ENCODE data around the gene STK32C.

Gene STK32C

DNA sequence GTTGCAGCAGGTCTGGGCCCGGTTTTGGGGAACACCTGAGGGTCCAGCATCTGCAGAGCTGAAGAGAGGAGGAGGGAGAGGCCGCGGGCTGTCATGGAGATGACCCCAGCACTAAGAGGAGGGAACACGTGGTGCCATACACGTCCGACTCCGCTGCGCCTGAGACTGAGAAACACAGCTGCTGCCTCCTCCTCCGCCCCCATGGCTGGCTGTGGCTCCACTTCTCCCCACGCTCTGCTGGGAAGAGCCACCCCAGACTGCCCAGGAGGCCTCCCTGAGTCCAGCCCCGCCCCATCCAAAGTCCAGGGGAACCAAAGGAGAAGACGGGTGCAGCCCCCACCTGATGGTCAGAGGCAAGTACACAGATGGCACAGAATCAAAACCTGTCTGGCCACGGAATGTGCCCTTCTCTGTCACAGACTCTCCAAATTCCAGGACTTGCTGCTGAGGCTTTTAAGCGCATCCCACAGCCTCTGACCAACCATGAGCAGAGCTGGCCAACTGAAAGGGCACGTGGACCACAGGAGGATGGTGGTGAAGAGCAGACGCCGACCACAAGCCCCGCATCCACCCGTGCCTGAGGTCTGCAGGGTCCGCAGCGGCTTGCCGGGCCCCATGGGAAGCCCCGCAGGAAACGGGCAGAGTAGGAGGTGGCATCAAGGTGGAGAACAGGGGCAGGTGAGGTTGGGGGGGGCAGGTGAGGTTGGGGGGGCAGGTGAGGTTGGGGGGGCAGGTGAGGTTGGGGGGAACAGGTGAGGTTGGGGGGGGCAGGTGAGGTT is 24.0 kb downstream of the STK32C start:
- Histone ChIP-seq H3K27me3 (ENCODE audit: insufficient read depth, insufficient read length) (no peaks in the 10 kb centered on the region), H3K4me1 (ENCODE audit: insufficient read depth, insufficient read length) (no peaks in the 10 kb centered on the region), H3K4me3 (ENCODE audit: insufficient read length, low read depth) (no peak overlapping the region), H3K9me3 (ENCODE audit: insufficient read depth, low read length) (no peaks in the 10 kb centered on the region), H3K36me3 (ENCODE audit: insufficient read depth, insufficient read length, low read length) (no peaks in the 10 kb centered on the region), H3K9ac (ENCODE audit: insufficient read length, low read depth) (no peak overlapping the region)
- no peak for DNase-seq (ENCODE audit: low read depth, low spot score)
- no peak for TF ChIP-seq YY1 (IDR thresholded peaks at IDR 0.05; ENCODE audit: insufficient read depth, insufficient read length)
- TF ChIP-seq ZNF274 (IDR thresholded peaks at IDR 0.05; ENCODE audit: low read depth, low read length): no peak
- no peak for TF ChIP-seq SUZ12 (IDR thresholded peaks at IDR 0.05; ENCODE audit: extremely low read depth, insufficient read depth, insufficient read length)

DNA sequence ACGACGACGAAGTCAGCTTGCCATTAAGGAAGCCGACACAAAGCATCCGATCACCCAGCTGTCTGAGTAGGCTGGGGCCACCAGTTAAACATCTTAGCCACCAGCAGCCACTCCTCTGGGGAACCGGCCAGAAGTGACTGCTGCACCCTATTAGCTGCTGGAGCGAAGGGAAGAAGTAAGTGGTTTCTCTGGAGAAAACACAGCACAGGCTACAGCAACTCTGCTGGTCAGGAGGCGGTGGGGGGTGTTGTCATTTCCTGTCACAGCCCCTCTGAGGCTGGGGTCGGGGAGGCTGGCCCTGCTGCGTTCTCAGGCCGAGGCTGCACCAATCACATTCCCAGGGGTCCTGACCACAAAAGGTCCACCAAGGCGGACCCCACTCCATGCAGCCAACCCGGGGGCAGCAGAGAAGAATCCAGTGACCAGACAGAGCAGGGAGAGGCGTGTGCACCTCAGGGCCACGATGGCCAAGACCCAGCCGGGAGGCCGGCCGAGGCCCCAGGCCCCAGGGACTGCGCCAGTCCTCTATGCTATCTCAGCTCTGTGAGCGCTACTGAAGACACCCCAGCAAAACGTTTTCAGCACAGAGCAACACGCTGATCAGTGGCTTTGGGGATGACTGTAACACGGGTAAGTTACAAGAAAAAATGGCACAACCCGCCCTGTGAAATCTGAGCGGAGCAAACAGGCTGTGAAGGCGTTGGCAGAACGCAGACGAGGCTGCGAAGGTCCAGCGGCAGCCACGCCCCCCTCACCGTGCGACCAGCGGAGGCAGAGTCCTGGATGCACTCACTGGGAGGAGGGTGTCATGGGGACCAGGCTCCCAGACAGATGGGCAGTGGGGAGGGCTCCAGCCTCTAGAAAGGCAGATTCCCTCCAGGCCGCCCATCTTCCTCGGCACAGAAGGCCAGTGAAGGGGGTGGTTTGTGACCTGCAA is 24.8 kb downstream of the STK32C start:
- Histone ChIP-seq H3K4me1 (ENCODE audit: insufficient read depth, insufficient read length) (no peaks in the 10 kb centered on the region), H3K4me3 (ENCODE audit: insufficient read length, low read depth) (no peak overlapping the region), H3K27me3 (ENCODE audit: insufficient read depth, insufficient read length) (no peaks in the 10 kb centered on the region), H3K36me3 (ENCODE audit: insufficient read depth, insufficient read length, low read length) (no peaks in the 10 kb centered on the region), H3K9me3 (ENCODE audit: insufficient read depth, low read length) (no peaks in the 10 kb centered on the region), H3K9ac (ENCODE audit: insufficient read length, low read depth) (no peak overlapping the region)
- TF ChIP-seq ZNF274 (IDR thresholded peaks at IDR 0.05; ENCODE audit: low read depth, low read length): no peak
- TF ChIP-seq SUZ12 (IDR thresholded peaks at IDR 0.05; ENCODE audit: extremely low read depth, insufficient read depth, insufficient read length): no peak
- TF ChIP-seq YY1 (IDR thresholded peaks at IDR 0.05; ENCODE audit: insufficient read depth, insufficient read length): no peak
- no peak for DNase-seq (ENCODE audit: low read depth, low spot score)

DNA sequence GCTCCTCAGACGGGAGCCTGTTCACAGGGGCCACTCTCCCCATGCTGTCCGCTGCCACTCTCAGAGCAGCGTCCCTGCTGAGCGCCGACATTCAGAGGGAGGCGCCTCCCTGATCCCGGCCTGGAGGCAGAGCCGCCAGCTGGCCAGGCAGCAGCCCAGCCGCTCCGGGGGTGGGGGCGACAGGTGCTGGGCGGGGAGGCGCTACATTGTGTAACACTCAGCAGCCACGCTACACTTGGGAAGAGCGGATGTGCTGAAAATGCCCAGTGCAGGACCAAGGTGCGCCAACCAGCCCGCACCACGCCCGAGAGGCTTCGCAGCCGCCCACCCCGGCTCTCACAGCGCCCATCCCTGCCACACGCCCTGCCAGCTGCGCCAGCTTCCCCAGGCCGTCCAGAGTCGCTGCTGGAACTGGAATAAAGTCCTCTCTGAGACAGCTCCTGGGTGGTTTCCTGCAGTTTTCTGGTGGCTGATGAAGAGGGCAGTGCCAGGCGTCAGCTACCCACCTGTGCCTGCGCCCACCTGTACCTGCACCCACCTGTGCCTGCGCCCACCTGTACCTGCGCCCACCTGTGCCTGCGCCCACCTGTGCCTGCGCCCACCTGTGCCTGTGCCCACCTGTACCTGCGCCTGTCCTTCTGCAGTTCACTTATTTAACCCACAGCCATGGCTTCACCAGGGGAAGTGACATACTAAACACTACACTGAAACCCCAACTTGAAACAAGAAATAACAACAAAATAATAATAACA is 25.7 kb downstream of the STK32C start:
- Histone ChIP-seq H3K9ac (ENCODE audit: insufficient read length, low read depth) (no peak overlapping the region), H3K4me3 (ENCODE audit: insufficient read length, low read depth) (no peak overlapping the region), H3K9me3 (ENCODE audit: insufficient read depth, low read length) (no peaks in the 10 kb centered on the region), H3K27me3 (ENCODE audit: insufficient read depth, insufficient read length) (no peaks in the 10 kb centered on the region), H3K4me1 (ENCODE audit: insufficient read depth, insufficient read length) (no peaks in the 10 kb centered on the region), H3K36me3 (ENCODE audit: insufficient read depth, insufficient read length, low read length) (no peaks in the 10 kb centered on the region)
- DNase-seq (ENCODE audit: low read depth, low spot score): no peak
- TF ChIP-seq SUZ12 (IDR thresholded peaks at IDR 0.05; ENCODE audit: extremely low read depth, insufficient read depth, insufficient read length): no peak
- no peak for TF ChIP-seq ZNF274 (IDR thresholded peaks at IDR 0.05; ENCODE audit: low read depth, low read length)
- TF ChIP-seq YY1 (IDR thresholded peaks at IDR 0.05; ENCODE audit: insufficient read depth, insufficient read length): no peak

DNA sequence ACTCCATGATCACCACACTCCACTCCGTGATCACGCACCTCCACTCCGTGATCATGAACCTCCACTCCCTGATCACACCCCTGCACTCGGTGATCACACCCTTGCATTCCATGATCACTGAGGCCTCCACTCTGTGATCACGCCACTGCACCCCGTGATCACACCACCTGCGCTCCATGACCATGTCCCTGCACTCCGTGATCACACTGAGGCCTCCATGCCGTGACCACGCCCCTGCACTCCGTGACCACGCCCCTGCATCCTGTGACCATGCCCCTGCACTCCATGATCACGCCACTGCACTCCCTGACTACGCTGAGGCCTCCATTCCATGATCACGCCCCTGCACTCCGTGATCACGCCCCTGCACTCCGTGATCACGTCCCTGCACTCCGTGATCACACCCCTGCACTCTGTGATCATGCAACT is 27.1 kb downstream of the STK32C start:
- Histone ChIP-seq H3K9ac (ENCODE audit: insufficient read length, low read depth) (no peak overlapping the region), H3K27me3 (ENCODE audit: insufficient read depth, insufficient read length) (no peaks in the 10 kb centered on the region), H3K9me3 (ENCODE audit: insufficient read depth, low read length) (no peaks in the 10 kb centered on the region), H3K4me3 (ENCODE audit: insufficient read length, low read depth) (no peak overlapping the region), H3K36me3 (ENCODE audit: insufficient read depth, insufficient read length, low read length) (no peaks in the 10 kb centered on the region), H3K4me1 (ENCODE audit: insufficient read depth, insufficient read length) (no peaks in the 10 kb centered on the region)
- DNase-seq (ENCODE audit: low read depth, low spot score): no peak
- TF ChIP-seq SUZ12 (IDR thresholded peaks at IDR 0.05; ENCODE audit: extremely low read depth, insufficient read depth, insufficient read length) (no peak), YY1 (IDR thresholded peaks at IDR 0.05; ENCODE audit: insufficient read depth, insufficient read length) (no peak), ZNF274 (IDR thresholded peaks at IDR 0.05; ENCODE audit: low read depth, low read length) (no peak)

GRCh38 chr10:132279873-132280645 is 27.7 kb downstream of the STK32C start:
- DNase-seq (ENCODE audit: low read depth, low spot score): no peak
- no peaks in the 10 kb centered on the region for H3K36me3 ChIP-seq (ENCODE audit: insufficient read depth, insufficient read length, low read length)
- H3K27me3 ChIP-seq (ENCODE audit: insufficient read depth, insufficient read length): no peaks in the 10 kb centered on the region
- no peaks in the 10 kb centered on the region for H3K4me1 ChIP-seq (ENCODE audit: insufficient read depth, insufficient read length)
- no peak overlapping the region for H3K9ac ChIP-seq (ENCODE audit: insufficient read length, low read depth)
- no peak for TF ChIP-seq YY1 (IDR thresholded peaks at IDR 0.05; ENCODE audit: insufficient read depth, insufficient read length)
- no peak for TF ChIP-seq ZNF274 (IDR thresholded peaks at IDR 0.05; ENCODE audit: low read depth, low read length)
- no peak for TF ChIP-seq SUZ12 (IDR thresholded peaks at IDR 0.05; ENCODE audit: extremely low read depth, insufficient read depth, insufficient read length)
- H3K9me3 ChIP-seq (ENCODE audit: insufficient read depth, low read length): no peaks in the 10 kb centered on the region
- no peak overlapping the region for H3K4me3 ChIP-seq (ENCODE audit: insufficient read length, low read depth)

- Histone ChIP-seq H3K4me1 (ENCODE audit: insufficient read depth, insufficient read length) (peaks cover 2% of the 10 kb centered on the region), H3K4me3 (ENCODE audit: insufficient read length, low read depth) (no peak overlapping the region), H3K36me3 (ENCODE audit: insufficient read depth, insufficient read length, low read length) (no peaks in the 10 kb centered on the region), H3K9me3 (ENCODE audit: insufficient read depth, low read length) (no peaks in the 10 kb centered on the region), H3K9ac (ENCODE audit: insufficient read length, low read depth) (no peak overlapping the region), H3K27me3 (ENCODE audit: insufficient read depth, insufficient read length) (no peaks in the 10 kb centered on the region)
- no peak for DNase-seq (ENCODE audit: low read depth, low spot score)
- TF ChIP-seq ZNF274 (IDR thresholded peaks at IDR 0.05; ENCODE audit: low read depth, low read length): no peak
- no peak for TF ChIP-seq YY1 (IDR thresholded peaks at IDR 0.05; ENCODE audit: insufficient read depth, insufficient read length)
- no peak for TF ChIP-seq SUZ12 (IDR thresholded peaks at IDR 0.05; ENCODE audit: extremely low read depth, insufficient read depth, insufficient read length)
Observed at GRCh38 chr10:132277311-132277741, 30.4 kb downstream of the STK32C start.
